IMR-90 (cell line): ENCODE results near the gene JMJD8. TPM values are rescaled to one million over a fixed set of nuclear protein-coding genes. Genes with fewer than 3 reads are reported as not detected.

Experiments used
- ATAC-seq: fragments of 200-7000 bp; cut with Tn5 transposase; 2 replicates; pipeline ENCODE4 v1.9.1; 2020; ENCODE audit warnings: low read depth, mild to moderate bottlenecking, moderate library complexity
- BruUV-seq: library from RNA; stranded (reverse); fragments of 400-500 nt; replicated peaks from 2 replicates; lab custom pipeline; 2021; lab: Mats Ljungman, UMichigan
- CTCF ChIA-PET: fragments of 300-600 bp; formaldehyde crosslinking; extraction: SDS; loops from one replicate; lab custom pipeline; 2021; ENCODE audit warnings: antibody characterized with exemption; lab: Yijun Ruan, JAX
- POLR2A ChIA-PET: fragments of 300-600 bp; sonication (Branson Sonifier 250); formaldehyde crosslinking; loops from one replicate; lab custom pipeline; 2022; ENCODE audit warnings: antibody characterized with exemption; ENCODE audit not compliant: unreplicated experiment; lab: Charles Lee
- DNase-seq: peaks from one replicate; pipeline ENCODE4 v3.0.0; 2013
- H2AFZ ChIP-seq: replicated peaks from 2 replicates; pipeline ENCODE3; 2013; ENCODE audit warnings: low read length, mild to moderate bottlenecking; ENCODE audit not compliant: poor library complexity
- H2AK5ac ChIP-seq: 2 replicates; pipeline ENCODE4 v1.6.1; 2013; ENCODE audit warnings: low read depth, low read length, inconsistent platforms
- H2AK9ac ChIP-seq: replicated peaks from 2 replicates; pipeline ENCODE3; 2013; ENCODE audit warnings: mild to moderate bottlenecking, low read depth, low read length, moderate library complexity; ENCODE audit not compliant: poor library complexity
- H2BK120ac ChIP-seq: 2 replicates; pipeline ENCODE4 v1.6.1; 2013; ENCODE audit warnings: low read depth, low read length, inconsistent platforms
- H2BK15ac ChIP-seq: 3 replicates; pipeline ENCODE4 v1.6.1; 2013; ENCODE audit warnings: low read depth, low read length, inconsistent platforms
- H2BK20ac ChIP-seq: 2 replicates; pipeline ENCODE4 v1.6.1; 2013; ENCODE audit warnings: low read depth, mild to moderate bottlenecking, inconsistent platforms, low read length, moderate library complexity
- H2BK5ac ChIP-seq: 2 replicates; pipeline ENCODE4 v1.6.1; 2013; ENCODE audit warnings: mild to moderate bottlenecking, low read depth, low read length, inconsistent platforms; ENCODE audit not compliant: poor library complexity, severe bottlenecking
- H3K14ac ChIP-seq: replicated peaks from 2 replicates; pipeline ENCODE4 v1.6.1; 2013; ENCODE audit warnings: low read depth, low read length, inconsistent platforms
- H3K18ac ChIP-seq: 2 replicates; pipeline ENCODE4 v1.6.1; 2013; ENCODE audit warnings: low read depth, low read length, control low read depth
- H3K23ac ChIP-seq: 2 replicates; pipeline ENCODE4 v1.6.1; 2013; ENCODE audit warnings: low read depth, low read length, inconsistent platforms
- H3K27ac ChIP-seq: 2 replicates; pipeline ENCODE4 v1.5.1; 2013; ENCODE audit warnings: mild to moderate bottlenecking, control low read depth, low read length; ENCODE audit not compliant: insufficient read depth
- H3K27me3 ChIP-seq: 2 replicates; pipeline ENCODE4 v1.6.1; 2013; ENCODE audit warnings: low read length; ENCODE audit not compliant: control insufficient read depth, insufficient read depth
- H3K36me3 ChIP-seq: 2 replicates; pipeline ENCODE4 v1.6.1; 2013; ENCODE audit warnings: low read length, mixed read lengths; ENCODE audit not compliant: control insufficient read depth, insufficient read depth
- H3K4ac ChIP-seq: 2 replicates; pipeline ENCODE4 v1.6.1; 2013; ENCODE audit warnings: low read depth, low read length, inconsistent platforms
- H3K4me1 ChIP-seq: 2 replicates; pipeline ENCODE4 v1.6.1; 2013; ENCODE audit warnings: low read length, mixed read lengths; ENCODE audit not compliant: control insufficient read depth, insufficient read depth
- H3K4me2 ChIP-seq: 2 replicates; pipeline ENCODE4 v1.6.1; 2013; ENCODE audit warnings: low read depth, mild to moderate bottlenecking, control low read depth, low read length, moderate library complexity
- H3K4me3 ChIP-seq: 2 replicates; pipeline ENCODE4 v1.5.1; 2013; ENCODE audit warnings: low read depth, mild to moderate bottlenecking, control low read depth, low read length, moderate library complexity; ENCODE audit not compliant: insufficient read depth
- H3K56ac ChIP-seq: 2 replicates; pipeline ENCODE4 v1.6.1; 2013; ENCODE audit warnings: low read length, inconsistent platforms; ENCODE audit not compliant: insufficient read depth; ENCODE audit errors: extremely low read depth
- H3K79me1 ChIP-seq, 2 experiments: 2 replicates each; pipeline ENCODE4 v1.6.1; 2013; ENCODE audit warnings: low read length in 2 of 2, inconsistent platforms in 1 of 2, low read depth in 1 of 2
- H3K9ac ChIP-seq: 2 replicates; pipeline ENCODE4 v1.6.1; 2013; ENCODE audit warnings: low read depth, low read length, control low read depth
- H3K9me1 ChIP-seq: 2 replicates; pipeline ENCODE4 v1.6.1; 2013; ENCODE audit warnings: low read length, inconsistent platforms; ENCODE audit not compliant: insufficient read depth
- H3K9me3 ChIP-seq: 2 replicates; pipeline ENCODE4 v1.6.1; 2013; ENCODE audit warnings: low read length; ENCODE audit not compliant: control insufficient read depth, insufficient read depth
- H4K20me1 ChIP-seq: 2 replicates; pipeline ENCODE4 v1.6.1; 2013; ENCODE audit warnings: low read length, inconsistent platforms; ENCODE audit not compliant: insufficient read depth
- H4K5ac ChIP-seq: 2 replicates; pipeline ENCODE4 v1.6.1; 2013; ENCODE audit warnings: mild to moderate bottlenecking, low read depth, low read length, control low read depth
- H4K8ac ChIP-seq, 2 experiments: 2 replicates each; pipeline ENCODE4 v1.6.1; 2013; ENCODE audit warnings: low read depth in 2 of 2, low read length in 2 of 2, control low read depth in 1 of 2, inconsistent platforms in 1 of 2
- H4K91ac ChIP-seq: 2 replicates; pipeline ENCODE4 v1.6.1; 2013; ENCODE audit warnings: low read depth, low read length, inconsistent platforms; ENCODE audit not compliant: insufficient read depth
- CEBPB ChIP-seq: IDR thresholded peaks from 2 replicates; pipeline ENCODE4 v1.6.1; 2012; ENCODE audit warnings: low read depth, low read length, improper control_type of control experiment
- FOS ChIP-seq: fragments of 150-350 bp; IDR thresholded peaks from 2 replicates; pipeline ENCODE4 v1.6.1; 2016; ENCODE audit warnings: low read depth, low read length
- MAFK ChIP-seq: IDR thresholded peaks from 2 replicates; pipeline ENCODE4 v1.6.1; 2012; ENCODE audit warnings: low read depth, low read length, improper control_type of control experiment
- MAZ ChIP-seq: IDR thresholded peaks from 2 replicates; pipeline ENCODE4 v1.6.1; 2012; ENCODE audit warnings: low read depth, mild to moderate bottlenecking, low read length, improper control_type of control experiment, moderate library complexity, borderline replicate concordance
- MXI1 ChIP-seq: IDR thresholded peaks from 2 replicates; pipeline ENCODE4 v1.6.1; 2012; ENCODE audit warnings: low read depth, mild to moderate bottlenecking, low read length, moderate library complexity, borderline replicate concordance
- NFE2L2 ChIP-seq: fragments of 150-350 bp; IDR thresholded peaks from 2 replicates; pipeline ENCODE4 v1.6.1; 2016; ENCODE audit warnings: low read depth, mild to moderate bottlenecking, low read length
- POLR2A ChIP-seq: IDR thresholded peaks from 2 replicates; pipeline ENCODE4 v1.6.1; 2012; ENCODE audit warnings: mild to moderate bottlenecking, low read depth, low read length
- RAD21 ChIP-seq: IDR thresholded peaks from 2 replicates; pipeline ENCODE4 v1.6.1; 2012; ENCODE audit warnings: low read length, improper control_type of control experiment
- RFX5 ChIP-seq: IDR thresholded peaks from 2 replicates; pipeline ENCODE4 v1.8.0; 2012; ENCODE audit warnings: low read depth, mild to moderate bottlenecking, low read length, moderate library complexity
- SMC3 ChIP-seq: fragments of 150-350 bp; IDR thresholded peaks from 2 replicates; pipeline ENCODE4 v1.6.1; 2016; ENCODE audit warnings: low read depth, mild to moderate bottlenecking, antibody characterized with exemption, low read length, moderate library complexity
- WGBS, 2 experiments: methylation state at CpG; one replicate each; pipeline versions ENCODE4 v1.1.5 to v1.1.7; 2013; ENCODE audit warnings: missing lambda C conversion rate in 2 of 2; ENCODE audit not compliant: insufficient read length in 1 of 2; ENCODE audit errors: extremely low coverage in 2 of 2; 5-methylcytosine and 5-hydroxymethylcytosine counted together
- dilution Hi-C: fragments of 300-500 bp; cut with HindIII; formaldehyde crosslinking; loops from one replicate; pipeline ENCODE4 v1.14.3; 2018; ENCODE audit warnings: low sequenced_read_pairs; ENCODE audit not compliant: unreplicated experiment
- in situ Hi-C: fragments of 300-500 bp; cut with MboI; formaldehyde crosslinking; loops from 3 replicates; pipeline ENCODE4 v1.14.3; 2019; ENCODE audit warnings: low sequenced_read_pairs, inconsistent platforms, mixed read lengths
- intact Hi-C: fragments of 100-400 bp; cut with micrococcal nuclease; formaldehyde crosslinking; loops from 2 replicates; pipeline ENCODE4 v1.10.0; 2022
- polyA plus RNA-seq, 3 experiments: library from polyadenylated mRNA; depleted of rRNA; stranded (reverse); fragments of >200 nt; gene quantifications; 2 replicates each; pipeline ENCODE4 v1.2.3, GENCODE V29; 2012; ENCODE audit warnings: low replicate concordance in 1 of 3
- total RNA-seq: library from RNA; depleted of rRNA; stranded (reverse); fragments of >200 nt; gene quantifications from 2 replicates; pipeline ENCODE4 v1.2.3, GENCODE V29; 2012
- TF ChIP-seq, protein P1 (sequence below): conservative IDR thresholded peaks from 2 replicates; pipeline ENCODE4 v1.5.1; 2012; ENCODE audit warnings: mild to moderate bottlenecking, low read depth, low read length, improper control_type of control experiment
- TF ChIP-seq, protein P2 (sequence below): fragments of 150-350 bp; IDR thresholded peaks from 2 replicates; pipeline ENCODE4 v1.6.1; 2016; ENCODE audit warnings: low read depth, mild to moderate bottlenecking, low read length, moderate library complexity, borderline replicate concordance
- TF ChIP-seq, protein P3 (sequence below): fragments of 150-350 bp; IDR thresholded peaks from 2 replicates; pipeline ENCODE4 v1.6.1; 2017; ENCODE audit warnings: mild to moderate bottlenecking, antibody characterized with exemption, low read length, low read depth

JMJD8 gene
- total and polyA plus RNA-seq, 2 of the 4 experiments (the other 2 are of a cell fraction): 17.7 to 62.5 TPM

DNA sequence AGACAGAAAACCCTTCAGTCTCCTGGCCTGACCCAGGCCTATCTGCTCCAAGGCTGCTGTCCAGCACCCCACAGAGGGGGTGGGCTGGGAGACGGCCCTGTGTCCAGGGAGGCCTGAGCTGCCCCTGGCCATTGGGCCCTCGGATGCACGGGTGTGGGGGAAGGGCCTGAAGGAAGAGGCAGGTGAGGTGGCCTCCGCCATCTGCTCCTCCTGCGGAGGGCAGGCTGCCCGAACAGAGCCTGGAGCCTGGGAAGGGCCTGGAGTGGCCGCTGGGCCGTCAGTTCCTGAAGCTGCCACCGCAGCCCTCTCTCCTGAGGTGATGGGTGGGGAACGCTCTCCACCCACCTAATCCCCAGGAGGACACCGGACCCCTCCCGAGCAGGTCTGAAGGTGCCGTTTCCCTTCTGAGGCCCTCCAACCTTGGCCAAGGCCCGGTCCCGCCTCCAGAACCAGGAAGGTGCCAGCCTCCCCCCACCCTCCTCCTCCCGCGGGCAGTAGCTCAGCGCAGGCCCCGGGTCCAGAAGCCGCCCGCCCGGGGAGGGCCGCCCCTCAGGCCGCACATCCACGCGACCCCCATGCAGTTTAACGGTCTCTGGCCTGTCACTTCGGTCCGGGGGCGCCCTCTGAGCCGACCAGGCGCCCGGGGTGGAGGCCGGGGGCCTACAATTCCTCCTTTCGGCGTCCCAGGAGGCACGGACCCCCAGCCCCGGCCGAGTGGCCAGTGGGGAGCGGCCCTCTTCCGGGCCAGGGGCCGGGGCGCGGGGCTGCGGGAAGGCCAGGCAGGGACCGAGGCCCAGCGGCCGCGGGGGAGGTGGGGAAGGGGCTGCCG is 20.6 kb upstream of the JMJD8 start (continued):
- TF ChIP-seq MXI1: no peak

DNA sequence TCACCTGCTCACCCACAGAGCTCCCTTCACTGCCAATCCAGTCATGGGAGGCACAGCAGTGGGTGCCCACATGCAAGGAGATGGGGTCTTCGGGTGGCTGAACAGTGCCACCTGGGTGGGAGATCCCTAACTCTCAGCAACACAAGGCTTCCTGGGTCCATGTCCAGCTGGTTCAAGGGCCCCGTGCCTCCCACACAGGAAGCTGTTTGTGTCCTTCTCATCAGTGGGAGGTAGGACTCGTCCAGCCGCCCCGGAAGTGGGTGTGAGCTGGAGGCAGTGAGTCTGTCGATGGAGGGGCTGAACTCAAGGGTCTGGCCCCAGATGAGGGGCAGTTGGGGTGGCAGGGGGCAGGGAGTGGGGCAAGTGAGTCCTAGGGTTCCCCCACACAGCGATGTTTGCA is 19.9 kb upstream of the JMJD8 start:
- CTCF ChIA-PET: no interaction called here
- Histone ChIP-seq H3K27me3 (peaks cover 76% of the 10 kb centered on the region), H2BK15ac (no peak overlapping the region), H3K79me1 (no peaks in the 10 kb centered on the region), H2AK5ac (no peak overlapping the region), H3K4me3 (no peak overlapping the region), H3K9me1 (no peaks in the 10 kb centered on the region), H3K27ac (no peak overlapping the region), H3K14ac (no peak overlapping the region), H3K9ac (no peak overlapping the region), H4K20me1 (peaks cover 14% of the 10 kb centered on the region), H3K56ac (no peak overlapping the region), H3K9me3 (no peaks in the 10 kb centered on the region), H3K4ac (no peak overlapping the region), H4K91ac (no peak overlapping the region), H2BK20ac (no peak overlapping the region), H4K8ac (no peak overlapping the region), H4K5ac (no peak overlapping the region), H2BK5ac (no peak overlapping the region), H3K23ac (no peak overlapping the region), H2BK120ac (no peak overlapping the region), H3K36me3 (no peaks in the 10 kb centered on the region), H2AK9ac (no peak overlapping the region), H2AFZ (no peak overlapping the region), H3K4me2 (no peak overlapping the region), H3K4me1 (no peaks in the 10 kb centered on the region), H3K18ac (no peak overlapping the region)
- dilution Hi-C loops (no loop called here), in situ Hi-C loops (loop anchor here (25.0 kb wide), 1 partner anchor 358 kb away; the partner anchor contains the start of gene SSTR5), intact Hi-C loops (no loop called here)
- ATAC-seq: no peak
- no peak for DNase-seq
- POLR2A ChIA-PET: no interaction called here
- BruUV-seq: no TSS peak
- WGBS, 2 experiments: no CpG with 5 or more reads among the region's 7 CpGs
- TF ChIP-seq CEBPB: no peak
- TF ChIP-seq FOS: no peak
- TF ChIP-seq SMC3: no peak
- no peak for TF ChIP-seq NFE2L2
- TF ChIP-seq, protein P1, sequence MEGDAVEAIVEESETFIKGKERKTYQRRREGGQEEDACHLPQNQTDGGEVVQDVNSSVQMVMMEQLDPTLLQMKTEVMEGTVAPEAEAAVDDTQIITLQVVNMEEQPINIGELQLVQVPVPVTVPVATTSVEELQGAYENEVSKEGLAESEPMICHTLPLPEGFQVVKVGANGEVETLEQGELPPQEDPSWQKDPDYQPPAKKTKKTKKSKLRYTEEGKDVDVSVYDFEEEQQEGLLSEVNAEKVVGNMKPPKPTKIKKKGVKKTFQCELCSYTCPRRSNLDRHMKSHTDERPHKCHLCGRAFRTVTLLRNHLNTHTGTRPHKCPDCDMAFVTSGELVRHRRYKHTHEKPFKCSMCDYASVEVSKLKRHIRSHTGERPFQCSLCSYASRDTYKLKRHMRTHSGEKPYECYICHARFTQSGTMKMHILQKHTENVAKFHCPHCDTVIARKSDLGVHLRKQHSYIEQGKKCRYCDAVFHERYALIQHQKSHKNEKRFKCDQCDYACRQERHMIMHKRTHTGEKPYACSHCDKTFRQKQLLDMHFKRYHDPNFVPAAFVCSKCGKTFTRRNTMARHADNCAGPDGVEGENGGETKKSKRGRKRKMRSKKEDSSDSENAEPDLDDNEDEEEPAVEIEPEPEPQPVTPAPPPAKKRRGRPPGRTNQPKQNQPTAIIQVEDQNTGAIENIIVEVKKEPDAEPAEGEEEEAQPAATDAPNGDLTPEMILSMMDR: no peak
- TF ChIP-seq MAZ: no peak
- TF ChIP-seq RFX5: no peak
- TF ChIP-seq, protein P2, sequence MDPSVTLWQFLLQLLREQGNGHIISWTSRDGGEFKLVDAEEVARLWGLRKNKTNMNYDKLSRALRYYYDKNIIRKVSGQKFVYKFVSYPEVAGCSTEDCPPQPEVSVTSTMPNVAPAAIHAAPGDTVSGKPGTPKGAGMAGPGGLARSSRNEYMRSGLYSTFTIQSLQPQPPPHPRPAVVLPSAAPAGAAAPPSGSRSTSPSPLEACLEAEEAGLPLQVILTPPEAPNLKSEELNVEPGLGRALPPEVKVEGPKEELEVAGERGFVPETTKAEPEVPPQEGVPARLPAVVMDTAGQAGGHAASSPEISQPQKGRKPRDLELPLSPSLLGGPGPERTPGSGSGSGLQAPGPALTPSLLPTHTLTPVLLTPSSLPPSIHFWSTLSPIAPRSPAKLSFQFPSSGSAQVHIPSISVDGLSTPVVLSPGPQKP: no peak
- no peak for TF ChIP-seq MAFK
- no peak for TF ChIP-seq RAD21
- TF ChIP-seq, protein P3, sequence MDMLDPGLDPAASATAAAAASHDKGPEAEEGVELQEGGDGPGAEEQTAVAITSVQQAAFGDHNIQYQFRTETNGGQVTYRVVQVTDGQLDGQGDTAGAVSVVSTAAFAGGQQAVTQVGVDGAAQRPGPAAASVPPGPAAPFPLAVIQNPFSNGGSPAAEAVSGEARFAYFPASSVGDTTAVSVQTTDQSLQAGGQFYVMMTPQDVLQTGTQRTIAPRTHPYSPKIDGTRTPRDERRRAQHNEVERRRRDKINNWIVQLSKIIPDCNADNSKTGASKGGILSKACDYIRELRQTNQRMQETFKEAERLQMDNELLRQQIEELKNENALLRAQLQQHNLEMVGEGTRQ: no peak
- TF ChIP-seq MXI1: no peak
- no peak for TF ChIP-seq POLR2A
